ENCODE measurements around the gene PYGO1. TPM values are rescaled to one million over a fixed set of nuclear protein-coding genes. Genes with fewer than 3 reads are reported as not detected.
A peak's percentile ranks its signal among the peaks of the same experiment; 100 is the strongest.

Gene PYGO1
- total RNA-seq, 1 donor from 2014 or later: 5.5 TPM

GRCh38 chr15:55587321-55588069 is 650 bp downstream of the PYGO1 start:
- peak overlapping the region; percentile 84 for H2AFZ ChIP-seq (ENCODE audit: low read depth, low read length)
- no peaks in the 10 kb centered on the region for H3K9me3 ChIP-seq (ENCODE audit: insufficient read depth, low read depth, low read length)
- FAIRE-seq (no peak), DNase-seq (ENCODE audit: low read depth) (peak; percentile 43)
- peak overlapping the region; percentile 83 for H3K4me3 Mint-ChIP-seq (ENCODE audit: unreplicated experiment)
- H3K79me2 ChIP-seq (ENCODE audit: insufficient read depth, low read length): peaks cover 23% of the 10 kb centered on the region
- TF ChIP-seq EZH2 (IDR thresholded peaks at IDR 0.05; ENCODE audit: insufficient read depth, low read length) (no peak), CTCF (IDR thresholded peaks at IDR 0.05; ENCODE audit: insufficient read depth, low read depth, low read length) (no peak)
- peaks cover 8% of the 10 kb centered on the region for H3K4me1 ChIP-seq (ENCODE audit: insufficient read depth, low read length)
- no peaks in the 10 kb centered on the region for H3K36me3 Mint-ChIP-seq (ENCODE audit: low read depth, unreplicated experiment)
- H3K27me3 Mint-ChIP-seq (ENCODE audit: low read depth, unreplicated experiment): peaks cover 14% of the 10 kb centered on the region
- H3K27ac Mint-ChIP-seq (ENCODE audit: unreplicated experiment): no peak overlapping the region
- H3K9me3 Mint-ChIP-seq (ENCODE audit: unreplicated experiment): no peaks in the 10 kb centered on the region
- H3K9ac ChIP-seq (ENCODE audit: low read length): peak overlapping the region; percentile 84
- no peaks in the 10 kb centered on the region for H3K4me1 Mint-ChIP-seq (ENCODE audit: low read depth, unreplicated experiment)
- H3K27me3 ChIP-seq (ENCODE audit: insufficient read depth, low read length): no peaks in the 10 kb centered on the region
- peak overlapping the region; percentile 92 for H3K4me2 ChIP-seq (ENCODE audit: low read length)
- H3K27ac ChIP-seq (ENCODE audit: low read depth, low read length): peak overlapping the region; percentile 53
- peak overlapping the region; percentile 68 for H3K4me3 ChIP-seq (ENCODE audit: insufficient read depth, low read depth, low read length)
- no peaks in the 10 kb centered on the region for H3K36me3 ChIP-seq (ENCODE audit: insufficient read depth, low read length)
- H4K20me1 ChIP-seq (ENCODE audit: insufficient read depth, low read length): peaks cover 5% of the 10 kb centered on the region

GRCh38 chr15:55586808-55587207 is 1.3 kb downstream of the PYGO1 start:
- H3K9me3 Mint-ChIP-seq (ENCODE audit: unreplicated experiment): no peaks in the 10 kb centered on the region
- H3K4me1 ChIP-seq (ENCODE audit: insufficient read depth, low read length): peaks cover 8% of the 10 kb centered on the region
- H4K20me1 ChIP-seq (ENCODE audit: insufficient read depth, low read length): peaks cover 5% of the 10 kb centered on the region
- H3K27me3 Mint-ChIP-seq (ENCODE audit: low read depth, unreplicated experiment): peaks cover 12% of the 10 kb centered on the region
- peak overlapping the region; percentile 92 for H3K4me2 ChIP-seq (ENCODE audit: low read length)
- H3K36me3 ChIP-seq (ENCODE audit: insufficient read depth, low read length): no peaks in the 10 kb centered on the region
- DNase-seq (ENCODE audit: low read depth) (peak; percentile 5), FAIRE-seq (peak; percentile 26)
- no peaks in the 10 kb centered on the region for H3K36me3 Mint-ChIP-seq (ENCODE audit: low read depth, unreplicated experiment)
- H3K4me3 Mint-ChIP-seq (ENCODE audit: unreplicated experiment): no peak overlapping the region
- no peak overlapping the region for H3K27ac ChIP-seq (ENCODE audit: low read depth, low read length)
- no peak overlapping the region for H2AFZ ChIP-seq (ENCODE audit: low read depth, low read length)
- no peaks in the 10 kb centered on the region for H3K27me3 ChIP-seq (ENCODE audit: insufficient read depth, low read length)
- H3K27ac Mint-ChIP-seq (ENCODE audit: unreplicated experiment): no peak overlapping the region
- no peak for TF ChIP-seq EZH2 (IDR thresholded peaks at IDR 0.05; ENCODE audit: insufficient read depth, low read length)
- TF ChIP-seq CTCF (IDR thresholded peaks at IDR 0.05; ENCODE audit: insufficient read depth, low read depth, low read length): no peak
- peaks cover 23% of the 10 kb centered on the region for H3K79me2 ChIP-seq (ENCODE audit: insufficient read depth, low read length)
- peak overlapping the region; percentile 84 for H3K9ac ChIP-seq (ENCODE audit: low read length)
- H3K4me3 ChIP-seq (ENCODE audit: insufficient read depth, low read depth, low read length): peak overlapping the region; percentile 68
- H3K9me3 ChIP-seq (ENCODE audit: insufficient read depth, low read depth, low read length): no peaks in the 10 kb centered on the region
- no peaks in the 10 kb centered on the region for H3K4me1 Mint-ChIP-seq (ENCODE audit: low read depth, unreplicated experiment)

GRCh38 chr15:55576943-55577342 is 11.2 kb downstream of the PYGO1 start:
- Histone ChIP-seq H3K27me3 (ENCODE audit: insufficient read depth, low read length) (no peaks in the 10 kb centered on the region), H3K9me3 (ENCODE audit: insufficient read depth, low read depth, low read length) (no peaks in the 10 kb centered on the region), H2AFZ (ENCODE audit: low read depth, low read length) (no peak overlapping the region), H3K4me2 (ENCODE audit: low read length) (no peak overlapping the region), H3K9ac (ENCODE audit: low read length) (no peak overlapping the region), H3K27ac (ENCODE audit: low read depth, low read length) (no peak overlapping the region), H3K4me1 (ENCODE audit: insufficient read depth, low read length) (no peaks in the 10 kb centered on the region), H3K36me3 (ENCODE audit: insufficient read depth, low read length) (no peaks in the 10 kb centered on the region), H3K79me2 (ENCODE audit: insufficient read depth, low read length) (no peaks in the 10 kb centered on the region), H3K4me3 (ENCODE audit: insufficient read depth, low read depth, low read length) (no peak overlapping the region), H4K20me1 (ENCODE audit: insufficient read depth, low read length) (peaks cover 11% of the 10 kb centered on the region)
- H3K27ac Mint-ChIP-seq (ENCODE audit: unreplicated experiment): no peak overlapping the region
- H3K36me3 Mint-ChIP-seq (ENCODE audit: low read depth, unreplicated experiment): no peaks in the 10 kb centered on the region
- FAIRE-seq: no peak
- H3K4me3 Mint-ChIP-seq (ENCODE audit: unreplicated experiment): no peak overlapping the region
- H3K27me3 Mint-ChIP-seq (ENCODE audit: low read depth, unreplicated experiment): no peaks in the 10 kb centered on the region
- no peak for DNase-seq (ENCODE audit: low read depth)
- TF ChIP-seq CTCF (IDR thresholded peaks at IDR 0.05; ENCODE audit: insufficient read depth, low read depth, low read length) (no peak), EZH2 (IDR thresholded peaks at IDR 0.05; ENCODE audit: insufficient read depth, low read length) (no peak)
- peaks cover 3% of the 10 kb centered on the region for H3K9me3 Mint-ChIP-seq (ENCODE audit: unreplicated experiment)
- no peaks in the 10 kb centered on the region for H3K4me1 Mint-ChIP-seq (ENCODE audit: low read depth, unreplicated experiment)
